ENCODE data around the gene TSPAN32. TPM values are rescaled to one million over a fixed set of nuclear protein-coding genes. Genes with fewer than 3 reads are reported as not detected.

The TSPAN32 gene
- total RNA-seq (ENCODE audit: unreplicated experiment): not detected
- long read RNA-seq: 0 reads

GRCh38 chr11:2301631-2302305 is at the start of gene TSPAN32, which contains the start of gene C11orf21:
Gene TSPAN32 (plus strand): TSS chr11:2302013. CDS start chr11:2302150, 137 bp downstream.
Gene C11orf21 (minus strand): TSS chr11:2301918. CDS start chr11:2301808, 110 bp downstream.
- Mint-ChIP-seq H3K4me1 (ENCODE audit: low read depth, unreplicated experiment) (no peaks in the 10 kb centered on the region), H3K9me3 (ENCODE audit: unreplicated experiment) (peaks cover 2% of the 10 kb centered on the region), H3K27ac (ENCODE audit: unreplicated experiment) (no peak within 1 kb of the TSS), H3K4me3 (ENCODE audit: unreplicated experiment) (no peak within 1 kb of the TSS), H3K27me3 (ENCODE audit: unreplicated experiment) (peaks cover 2% of the 10 kb centered on the region), H3K36me3 (ENCODE audit: unreplicated experiment) (no peaks in the 10 kb centered on the region)
- no peak for DNase-seq
- TF ChIP-seq CTCF (IDR thresholded peaks at IDR 0.05; ENCODE audit: partially characterized antibody, unreplicated experiment): no peak

GRCh38 chr11:2252018-2252417 is 49.8 kb upstream of the TSPAN32 start:
- Mint-ChIP-seq H3K4me3 (ENCODE audit: unreplicated experiment) (no peak overlapping the region), H3K4me1 (ENCODE audit: low read depth, unreplicated experiment) (peaks cover 9% of the 10 kb centered on the region), H3K36me3 (ENCODE audit: unreplicated experiment) (no peaks in the 10 kb centered on the region), H3K9me3 (ENCODE audit: unreplicated experiment) (peaks cover 9% of the 10 kb centered on the region), H3K27ac (ENCODE audit: unreplicated experiment) (no peak overlapping the region), H3K27me3 (ENCODE audit: unreplicated experiment) (peaks cover 12% of the 10 kb centered on the region)
- TF ChIP-seq CTCF (IDR thresholded peaks at IDR 0.05; ENCODE audit: partially characterized antibody, unreplicated experiment): no peak
- no peak for DNase-seq

GRCh38 chr11:2256293-2256913 is 45.4 kb upstream of the TSPAN32 start:
- Mint-ChIP-seq H3K36me3 (ENCODE audit: unreplicated experiment) (no peaks in the 10 kb centered on the region), H3K4me3 (ENCODE audit: unreplicated experiment) (no peak overlapping the region), H3K27me3 (ENCODE audit: unreplicated experiment) (peaks cover 9% of the 10 kb centered on the region), H3K4me1 (ENCODE audit: low read depth, unreplicated experiment) (no peaks in the 10 kb centered on the region), H3K9me3 (ENCODE audit: unreplicated experiment) (peaks cover 6% of the 10 kb centered on the region), H3K27ac (ENCODE audit: unreplicated experiment) (no peak overlapping the region)
- DNase-seq: no peak
- TF ChIP-seq CTCF (IDR thresholded peaks at IDR 0.05; ENCODE audit: partially characterized antibody, unreplicated experiment): no peak

GRCh38 chr11:2256951-2257700 is 44.7 kb upstream of the TSPAN32 start:
- Mint-ChIP-seq H3K9me3 (ENCODE audit: unreplicated experiment) (peaks cover 6% of the 10 kb centered on the region), H3K4me1 (ENCODE audit: low read depth, unreplicated experiment) (no peaks in the 10 kb centered on the region), H3K27me3 (ENCODE audit: unreplicated experiment) (peaks cover 9% of the 10 kb centered on the region), H3K4me3 (ENCODE audit: unreplicated experiment) (no peak overlapping the region), H3K27ac (ENCODE audit: unreplicated experiment) (no peak overlapping the region), H3K36me3 (ENCODE audit: unreplicated experiment) (no peaks in the 10 kb centered on the region)
- TF ChIP-seq CTCF (IDR thresholded peaks at IDR 0.05; ENCODE audit: partially characterized antibody, unreplicated experiment): no peak
- no peak for DNase-seq
